Stimulated activated CD8-positive, alpha-beta memory T cell treated with anti-CD3 and anti-CD28 coated beads, Interleukin-7, amount 100 ng/mL, for 1 hour (primary cell): ENCODE results near the gene GNAT1.

Source experiments
- DNase-seq, 2 donors: peaks; one replicate each; pipeline ENCODE4 v3.0.0-alpha.2; 2020; ENCODE audit warnings: low read depth in 2 of 2

GNAT1 gene

GRCh38 chr3:50190936-50191660, at the start of gene GNAT1:
Gene GNAT1 (plus strand): TSS chr3:50191610. CDS start chr3:50191726, 116 bp downstream.
- DNase-seq: no peak

DNA sequence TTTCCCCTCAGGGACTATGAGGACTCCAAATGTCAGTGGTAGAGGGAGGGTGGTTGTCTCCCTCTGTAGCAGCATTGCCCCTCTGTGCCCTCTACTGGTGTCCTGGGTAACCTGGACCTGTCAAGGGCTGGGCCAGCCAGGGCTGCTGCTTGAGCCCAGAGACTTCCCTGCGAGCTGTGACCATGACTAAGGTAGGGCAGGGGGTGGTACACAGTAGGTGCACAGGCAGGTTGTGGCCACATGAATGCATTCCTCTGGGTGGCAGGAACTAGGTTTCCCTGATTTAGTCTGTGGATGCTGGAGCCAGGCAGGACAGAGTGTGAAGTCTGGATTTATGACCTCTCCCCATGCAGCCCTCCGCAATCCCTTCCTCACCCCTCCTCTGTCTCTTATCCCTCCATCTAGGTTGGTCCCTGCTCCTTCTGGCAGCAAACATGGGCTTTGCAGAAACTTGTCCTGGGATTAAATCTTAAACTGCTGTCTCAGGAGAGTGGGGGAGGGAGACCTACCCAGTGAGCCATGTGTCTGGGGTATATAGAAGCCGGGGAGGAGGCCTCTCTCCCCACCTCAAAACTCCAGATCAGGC, 45.0 kb upstream of the GNAT1 start:
- no peak for DNase-seq

GRCh38 chr3:50147016-50147415, 44.4 kb upstream of the GNAT1 start:
- no peak for DNase-seq

- no peak for DNase-seq
Observed at GRCh38 chr3:50147447-50147846, 44.0 kb upstream of the GNAT1 start.

DNA sequence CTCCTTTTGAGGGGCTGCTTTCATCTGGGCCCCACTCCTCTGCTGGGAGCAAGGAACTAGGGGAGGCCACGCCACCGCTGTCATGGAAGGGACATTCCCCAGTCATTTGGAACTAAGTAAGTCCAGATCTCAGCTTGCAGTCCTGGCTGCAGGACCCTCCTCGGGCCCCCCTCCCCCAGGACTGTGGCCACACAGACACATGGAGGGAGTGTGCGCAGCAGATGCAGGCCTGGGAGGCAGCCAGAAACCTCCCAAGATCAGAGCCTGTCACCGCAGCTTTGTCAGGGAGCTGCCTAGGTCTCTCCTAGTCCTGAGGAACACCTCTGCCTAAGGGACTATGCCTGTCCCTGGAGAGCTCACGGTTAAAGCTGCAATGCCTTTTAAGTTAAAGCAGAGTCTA, 43.5 kb upstream of the GNAT1 start:
- no peak for DNase-seq

DNA sequence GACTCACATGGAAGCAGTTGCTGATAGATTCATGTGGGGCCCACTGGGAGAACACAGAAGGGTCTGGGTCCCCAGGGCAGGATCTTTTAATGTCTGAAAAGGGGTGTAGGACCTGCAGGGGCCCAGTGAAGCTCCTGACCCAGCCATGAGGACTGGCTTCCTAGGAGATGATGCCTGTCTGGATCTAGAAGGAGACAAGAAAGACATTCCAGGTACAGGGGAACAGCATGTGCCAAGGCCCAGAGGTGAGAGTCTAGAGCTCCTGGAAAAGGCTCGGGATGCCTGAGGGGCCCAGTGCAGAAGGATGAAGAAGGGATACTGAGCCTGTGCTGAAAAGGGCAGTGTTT, 41.0 kb upstream of the GNAT1 start:
- no peak for DNase-seq

DNA sequence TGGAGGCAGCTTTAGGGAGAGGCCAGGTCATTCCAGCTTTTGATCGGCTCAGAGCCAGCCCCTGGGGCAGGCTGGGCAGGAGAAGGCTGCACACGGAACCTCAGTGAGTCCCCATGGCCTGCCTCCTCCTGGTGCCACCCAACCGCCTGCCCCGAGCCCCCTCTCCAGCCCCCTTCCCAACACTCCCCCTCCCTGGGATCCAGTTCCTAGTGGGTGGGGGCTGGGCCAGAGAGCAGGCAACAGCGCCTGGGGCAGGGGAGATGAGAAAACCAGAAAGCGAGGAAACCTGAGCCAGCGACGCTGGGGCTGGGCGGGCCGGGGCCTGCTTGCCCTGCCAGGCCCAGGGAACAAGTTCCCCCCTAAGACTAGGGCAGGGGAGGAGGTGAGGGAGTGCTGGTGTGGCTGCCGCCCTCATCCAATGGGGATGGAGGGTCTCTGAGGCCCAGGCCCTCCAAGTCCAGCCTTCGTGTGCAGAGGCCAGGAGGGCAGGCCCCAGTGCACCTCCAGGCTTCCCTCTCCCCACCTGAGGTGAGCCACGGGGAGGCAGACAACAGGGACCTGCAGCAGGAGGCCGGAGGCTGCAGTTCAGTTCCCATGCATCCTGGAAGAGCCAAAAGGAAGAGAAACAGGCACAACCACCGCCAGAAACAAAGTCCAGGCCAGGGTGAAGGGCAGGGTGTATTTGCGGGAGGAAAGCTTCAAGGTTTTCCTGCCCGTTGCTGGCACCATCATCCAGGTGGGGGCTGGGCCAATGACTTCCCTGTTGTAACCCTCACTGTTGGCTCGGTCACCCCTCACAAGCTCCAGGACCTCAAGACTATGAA, 40.3 kb upstream of the GNAT1 start:
- DNase-seq: no peak

- DNase-seq: no peak
Observed at GRCh38 chr3:50151728-50152127, 39.7 kb upstream of the GNAT1 start.

DNA sequence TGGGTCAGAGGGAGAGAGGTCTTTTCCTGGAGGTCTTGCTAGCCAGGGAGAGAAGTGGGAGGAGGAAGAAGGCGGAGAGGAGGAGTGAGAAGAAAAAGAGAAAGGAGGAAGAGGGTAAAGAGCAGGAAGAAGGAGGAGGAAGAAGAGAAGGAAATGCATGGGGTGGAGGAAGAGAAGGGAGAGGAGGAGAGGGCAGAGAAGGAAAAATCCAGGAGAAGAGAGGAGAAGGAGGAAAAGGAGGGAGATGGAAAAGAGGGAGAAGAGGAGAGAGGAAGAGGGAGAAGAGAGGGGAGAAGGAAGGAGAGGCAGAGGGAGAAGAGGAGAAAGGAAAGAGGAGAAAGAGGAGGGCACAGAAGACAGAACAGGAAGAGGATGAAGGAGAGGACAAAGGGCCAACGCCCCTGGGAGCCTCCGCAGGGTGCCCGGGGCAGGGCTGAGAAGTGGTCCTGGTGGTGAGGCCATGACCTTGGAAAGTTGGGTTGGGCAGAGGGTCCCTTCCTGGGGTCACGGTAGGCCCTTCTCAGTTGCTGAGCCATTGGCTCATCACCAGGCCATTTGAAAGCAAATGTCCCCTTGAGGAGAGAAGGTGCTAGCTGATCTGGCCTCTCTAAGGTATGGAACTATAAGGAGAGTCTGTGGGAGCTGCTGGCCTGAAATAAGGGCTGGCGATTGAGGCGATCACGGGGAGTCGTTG, 37.5 kb upstream of the GNAT1 start:
- DNase-seq: no peak

DNA sequence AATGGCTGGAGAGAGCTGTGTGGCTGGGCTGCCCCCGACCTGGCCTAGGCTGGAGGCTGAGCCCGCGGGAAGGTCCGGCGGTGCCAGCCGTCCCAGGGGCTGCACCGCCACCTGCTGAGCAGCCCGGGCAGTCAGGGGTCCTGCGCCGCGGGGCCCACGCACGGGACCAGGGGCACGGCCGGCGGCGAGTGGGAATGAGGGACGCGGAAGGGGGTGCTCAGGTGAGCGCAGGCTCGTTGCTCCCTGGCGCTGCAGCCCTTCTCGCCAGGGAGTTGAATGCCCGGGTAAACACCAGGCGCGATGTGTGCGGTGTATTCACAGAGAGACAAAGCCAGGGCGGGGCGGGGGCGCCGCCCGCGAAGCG, 37.0 kb upstream of the GNAT1 start:
- no peak for DNase-seq

DNA sequence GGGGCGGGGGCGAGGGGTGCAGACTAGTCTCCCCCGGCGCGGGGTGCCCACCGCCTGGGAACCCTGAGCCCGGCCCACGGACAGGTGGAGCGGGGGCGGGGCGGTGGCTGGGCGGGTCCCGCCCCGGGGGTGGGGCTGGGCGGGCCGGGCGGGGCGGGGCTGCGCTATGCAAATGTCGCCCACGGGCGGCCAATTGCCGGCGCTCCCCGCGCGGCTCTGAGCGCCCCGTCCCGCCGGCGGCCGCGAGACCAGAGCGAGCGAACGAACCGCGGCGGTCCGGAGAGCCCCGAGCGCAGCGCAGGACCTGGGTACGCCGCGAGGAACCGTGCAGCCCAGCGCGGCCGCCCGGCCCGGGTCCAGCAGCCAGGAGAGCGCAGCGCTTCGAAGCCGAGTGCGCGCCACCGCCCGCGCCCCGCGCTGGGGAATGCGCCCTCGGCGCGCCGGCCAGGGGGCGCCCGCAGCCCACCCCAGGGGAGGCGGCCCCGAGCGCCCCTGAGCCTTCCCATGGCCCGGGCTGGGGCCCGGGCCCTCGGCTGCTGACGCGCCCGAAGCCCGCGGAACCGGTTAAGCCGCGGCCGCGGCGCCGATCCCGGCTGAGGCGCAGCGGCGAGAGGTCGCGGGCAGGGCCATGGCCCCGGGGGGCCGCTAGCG, 36.4 kb upstream of the GNAT1 start, which contains the start of gene SEMA3F:
TSS of gene SEMA3F (plus strand) at position 485 of the 651 bp plus-strand sequence. CDS start 4,299 bp downstream, outside the sequence.
- peak; percentile 12 to 29 for DNase-seq

- no peak for DNase-seq
Observed at GRCh38 chr3:50155491-50155878, 35.9 kb upstream of the GNAT1 start.

GRCh38 chr3:50155891-50156290, 35.5 kb upstream of the GNAT1 start:
- DNase-seq: no peak

- no peak for DNase-seq
Observed at GRCh38 chr3:50156549-50157493, 34.6 kb upstream of the GNAT1 start.

GRCh38 chr3:50157827-50158529, 33.4 kb upstream of the GNAT1 start:
- DNase-seq: no peak

GRCh38 chr3:50158530-50159146, 32.8 kb upstream of the GNAT1 start:
- no peak for DNase-seq

GRCh38 chr3:50160561-50160983, 30.8 kb upstream of the GNAT1 start:
- no peak for DNase-seq

DNA sequence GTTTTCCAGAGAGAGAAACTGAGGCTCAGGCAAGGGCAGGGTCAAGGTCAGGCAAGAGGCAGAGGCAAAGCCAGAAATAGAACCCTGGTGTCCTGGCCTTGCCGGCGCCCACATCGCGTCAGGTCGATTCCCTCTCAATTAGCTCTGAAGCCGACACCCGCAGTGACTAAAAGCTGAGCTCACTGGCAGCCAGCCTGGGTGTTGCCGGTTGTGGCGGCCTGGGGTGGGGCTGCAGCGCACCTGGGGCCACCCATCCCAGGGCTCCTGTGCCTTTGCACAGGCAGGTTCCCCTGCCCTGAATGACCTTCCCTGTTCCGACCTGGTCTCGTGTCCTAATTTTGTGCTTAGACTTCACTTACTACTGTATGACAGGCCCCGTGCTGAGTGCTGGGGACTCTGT, 30.1 kb upstream of the GNAT1 start:
- DNase-seq: no peak
